PC-9 (cell line): ENCODE data around the gene COL25A1. TPM values are rescaled to one million over a fixed set of nuclear protein-coding genes. Genes with fewer than 3 reads are reported as not detected.
"Not testable (repeated sequence)": the region's sequence is repeated elsewhere in the genome, so short reads cannot be mapped to it uniquely, and the experiment has no call there.

Experiments
- BruUV-seq: library from RNA; stranded (reverse); fragments of 400-500 nt; replicated peaks from 2 replicates; lab custom pipeline; 2021; lab: Mats Ljungman, UMichigan
- CTCF ChIA-PET: fragments of 300-600 bp; sonication (Branson Sonifier 250); formaldehyde crosslinking; loops from one replicate; lab custom pipeline; 2022; ENCODE audit warnings: antibody characterized with exemption; lab: Charles Lee
- POLR2A ChIA-PET: fragments of 300-600 bp; sonication (Branson Sonifier 250); formaldehyde crosslinking; loops from one replicate; lab custom pipeline; 2022; ENCODE audit warnings: antibody characterized with exemption; ENCODE audit not compliant: unreplicated experiment; lab: Charles Lee
- DNase-seq, 2 experiments: peaks; one replicate each; pipeline versions ENCODE4 v3.0.0 to v3.0.0-alpha.2; 2015 to 2022; ENCODE audit warnings: mixed read lengths in 1 of 2
- H2AFZ ChIP-seq: fragments of 200-600 bp; sonication (generic); 2 replicates; pipeline ENCODE4 v1.8.1; 2017; ENCODE audit warnings: antibody characterized with exemption
- H3F3A ChIP-seq: fragments of 200-600 bp; sonication (generic); 2 replicates; pipeline ENCODE4 v1.8.1; 2017; ENCODE audit warnings: antibody characterized with exemption, mild to moderate bottlenecking, low read depth; ENCODE audit not compliant: insufficient read depth
- H3K27ac ChIP-seq: fragments of 200-600 bp; sonication (generic); 2 replicates; pipeline ENCODE4 v1.6.1; 2016; ENCODE audit warnings: mixed run types
- H3K27me3 ChIP-seq: fragments of 200-600 bp; sonication (generic); 2 replicates; pipeline ENCODE4 v1.6.1; 2016; ENCODE audit warnings: low read depth, mixed run types; ENCODE audit not compliant: insufficient read depth
- H3K36me3 ChIP-seq: fragments of 200-600 bp; sonication (generic); 2 replicates; pipeline ENCODE4 v1.6.1; 2016; ENCODE audit warnings: low read depth, mixed run types
- H3K4me1 ChIP-seq: fragments of 200-600 bp; sonication (generic); replicated peaks from 2 replicates; pipeline ENCODE4 v1.6.1; 2016; ENCODE audit warnings: mixed run types; ENCODE audit not compliant: insufficient read depth
- H3K4me2 ChIP-seq: fragments of 200-600 bp; sonication (generic); 2 replicates; pipeline ENCODE4 v1.6.1; 2017; ENCODE audit warnings: mixed run types
- H3K4me3 ChIP-seq: fragments of 200-600 bp; sonication (generic); 2 replicates; pipeline ENCODE4 v1.6.1; 2016; ENCODE audit warnings: mixed run types
- H3K79me2 ChIP-seq: fragments of 200-600 bp; sonication (generic); 2 replicates; pipeline ENCODE4 v1.6.1; 2017; ENCODE audit warnings: low read depth, mixed run types
- H3K9me2 ChIP-seq: fragments of 200-600 bp; sonication (generic); 2 replicates; pipeline ENCODE4 v1.8.1; 2017; ENCODE audit warnings: mild to moderate bottlenecking; ENCODE audit not compliant: insufficient read depth
- H3K9me3 ChIP-seq: fragments of 200-600 bp; sonication (generic); 2 replicates; pipeline ENCODE4 v1.8.1; 2016; ENCODE audit warnings: low read depth; ENCODE audit not compliant: insufficient read depth
- H4K20me1 ChIP-seq: fragments of 200-600 bp; sonication (generic); 2 replicates; pipeline ENCODE4 v1.8.1; 2017; ENCODE audit not compliant: insufficient read depth
- EZH2 ChIP-seq: fragments of 200-600 bp; sonication (generic); IDR thresholded peaks from 2 replicates; pipeline ENCODE4 v1.8.0; 2017; ENCODE audit warnings: antibody characterized with exemption, low read depth
- intact Hi-C: fragments of 100-400 bp; cut with micrococcal nuclease; formaldehyde crosslinking; loops from one replicate; pipeline ENCODE4 v1.10.0; 2022; ENCODE audit not compliant: unreplicated experiment
- total RNA-seq: library from RNA; stranded (reverse); gene quantifications from 2 replicates; pipeline ENCODE4 v1.2.3, GENCODE V29; 2021
- TF ChIP-seq, protein P1 (sequence below): fragments of 200-600 bp; sonication (generic); conservative IDR thresholded peaks from 2 replicates; pipeline ENCODE4 v1.6.1; 2017; ENCODE audit warnings: mixed run types, antibody characterized with exemption, mild to moderate bottlenecking, moderate library complexity

The COL25A1 gene
- total RNA-seq, 1 experiment from 2014 or later, result not detected

DNA sequence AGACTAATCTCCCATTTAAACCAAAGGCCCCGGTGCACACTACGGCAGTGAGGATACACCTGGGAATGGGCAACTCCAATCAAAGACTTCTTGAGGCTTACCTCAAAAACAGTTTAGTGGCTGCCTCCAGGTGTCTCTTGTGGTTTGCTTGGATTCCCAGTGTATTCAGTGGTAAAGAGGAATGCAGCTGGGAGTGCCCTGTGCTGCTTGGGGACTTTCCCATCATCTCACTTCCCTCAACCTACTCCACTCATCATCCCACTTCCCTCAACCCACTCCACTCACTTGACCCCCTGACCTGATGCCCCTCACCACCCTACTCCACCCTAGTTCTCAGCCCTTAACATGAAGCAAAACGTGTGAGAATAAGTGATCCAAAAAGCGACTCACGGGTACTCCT lies 362.3 kb downstream of the COL25A1 start:
- Histone ChIP-seq H3K36me3 (no peaks in the 10 kb centered on the region), H3K4me3 (no peak overlapping the region), H3K4me1 (no peaks in the 10 kb centered on the region), H4K20me1 (no peaks in the 10 kb centered on the region), H3K79me2 (no peaks in the 10 kb centered on the region), H3K27ac (no peak overlapping the region), H3K4me2 (no peak overlapping the region), H3K9me2 (no peaks in the 10 kb centered on the region), H3F3A (no peaks in the 10 kb centered on the region), H2AFZ (no peak overlapping the region), H3K9me3 (no peaks in the 10 kb centered on the region), H3K27me3 (no peaks in the 10 kb centered on the region)
- DNase-seq, result peak in 1 of 2 experiments; percentile 14
- intact Hi-C loops, result no loop called here
- TF ChIP-seq, protein P1, sequence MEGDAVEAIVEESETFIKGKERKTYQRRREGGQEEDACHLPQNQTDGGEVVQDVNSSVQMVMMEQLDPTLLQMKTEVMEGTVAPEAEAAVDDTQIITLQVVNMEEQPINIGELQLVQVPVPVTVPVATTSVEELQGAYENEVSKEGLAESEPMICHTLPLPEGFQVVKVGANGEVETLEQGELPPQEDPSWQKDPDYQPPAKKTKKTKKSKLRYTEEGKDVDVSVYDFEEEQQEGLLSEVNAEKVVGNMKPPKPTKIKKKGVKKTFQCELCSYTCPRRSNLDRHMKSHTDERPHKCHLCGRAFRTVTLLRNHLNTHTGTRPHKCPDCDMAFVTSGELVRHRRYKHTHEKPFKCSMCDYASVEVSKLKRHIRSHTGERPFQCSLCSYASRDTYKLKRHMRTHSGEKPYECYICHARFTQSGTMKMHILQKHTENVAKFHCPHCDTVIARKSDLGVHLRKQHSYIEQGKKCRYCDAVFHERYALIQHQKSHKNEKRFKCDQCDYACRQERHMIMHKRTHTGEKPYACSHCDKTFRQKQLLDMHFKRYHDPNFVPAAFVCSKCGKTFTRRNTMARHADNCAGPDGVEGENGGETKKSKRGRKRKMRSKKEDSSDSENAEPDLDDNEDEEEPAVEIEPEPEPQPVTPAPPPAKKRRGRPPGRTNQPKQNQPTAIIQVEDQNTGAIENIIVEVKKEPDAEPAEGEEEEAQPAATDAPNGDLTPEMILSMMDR, result no peak
- TF ChIP-seq EZH2, result no peak
- no TSS peak for BruUV-seq
- ChIA-PET POLR2A (no interaction called here), CTCF (no interaction called here)

DNA sequence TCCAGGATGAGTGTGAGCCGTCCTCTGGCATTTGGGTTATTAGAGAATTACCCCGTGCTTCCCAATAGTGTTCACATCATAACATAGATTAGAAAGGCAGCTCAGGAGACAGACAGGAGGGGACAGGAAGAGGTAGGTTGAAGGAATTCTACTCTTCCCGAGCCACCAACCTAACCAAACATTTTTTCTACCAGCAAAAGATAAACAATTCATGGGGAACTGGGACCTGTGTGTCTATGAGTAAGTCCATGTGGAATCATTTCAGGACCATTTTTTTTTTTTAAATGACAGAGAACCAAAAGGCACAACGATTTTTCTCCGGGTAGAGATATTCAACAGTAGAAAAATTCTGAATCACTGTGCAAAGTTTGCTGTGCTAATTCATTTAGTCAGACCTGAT lies 365.4 kb downstream of the COL25A1 start:
- Histone ChIP-seq H2AFZ (no peak overlapping the region), H3K27ac (no peak overlapping the region), H3K4me3 (no peak overlapping the region), H3K9me2 (no peaks in the 10 kb centered on the region), H3K36me3 (no peaks in the 10 kb centered on the region), H3K79me2 (no peaks in the 10 kb centered on the region), H3F3A (no peaks in the 10 kb centered on the region), H3K9me3 (no peaks in the 10 kb centered on the region), H4K20me1 (no peaks in the 10 kb centered on the region), H3K27me3 (no peaks in the 10 kb centered on the region), H3K4me1 (no peaks in the 10 kb centered on the region), H3K4me2 (no peak overlapping the region)
- ChIA-PET POLR2A (no interaction called here), CTCF (no interaction called here)
- no peak for DNase-seq
- BruUV-seq, result no TSS peak
- TF ChIP-seq EZH2, result no peak
- TF ChIP-seq, protein P1, result no peak
- intact Hi-C loops, result loop anchor here (10.0 kb wide), 1 partner anchor 92 kb away; no protein-coding TSS in a partner anchor

DNA sequence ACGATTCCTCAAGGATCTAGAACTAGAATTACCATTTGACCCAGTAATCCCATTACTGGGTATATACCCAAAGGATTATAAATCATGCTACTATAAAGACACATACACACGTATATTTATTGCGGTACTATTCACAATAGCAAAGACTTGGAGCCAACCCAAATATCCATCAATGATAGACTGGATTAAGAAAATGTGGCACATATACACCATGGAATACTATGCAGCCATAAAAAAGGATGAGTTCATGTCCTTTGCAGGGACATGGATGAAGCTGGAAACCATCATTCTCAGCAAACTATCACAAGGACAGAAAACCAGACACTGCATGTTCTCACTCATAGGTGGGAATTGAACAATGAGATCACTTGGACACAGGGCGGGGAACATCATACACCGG lies 368.5 kb downstream of the COL25A1 start:
- DNase-seq, BruUV-seq, H3F3A ChIP-seq, CTCF ChIA-PET, H3K9me3 ChIP-seq, H3K36me3 ChIP-seq, H3K27ac ChIP-seq, H3K27me3 ChIP-seq, H4K20me1 ChIP-seq, H3K4me1 ChIP-seq, H3K9me2 ChIP-seq, H3K4me3 ChIP-seq, POLR2A ChIA-PET, H2AFZ ChIP-seq, H3K4me2 ChIP-seq, H3K79me2 ChIP-seq: not testable (repeated sequence)
- intact Hi-C loops, result loop anchor here (10.0 kb wide), 1 partner anchor 89 kb away; no protein-coding TSS in a partner anchor

DNA sequence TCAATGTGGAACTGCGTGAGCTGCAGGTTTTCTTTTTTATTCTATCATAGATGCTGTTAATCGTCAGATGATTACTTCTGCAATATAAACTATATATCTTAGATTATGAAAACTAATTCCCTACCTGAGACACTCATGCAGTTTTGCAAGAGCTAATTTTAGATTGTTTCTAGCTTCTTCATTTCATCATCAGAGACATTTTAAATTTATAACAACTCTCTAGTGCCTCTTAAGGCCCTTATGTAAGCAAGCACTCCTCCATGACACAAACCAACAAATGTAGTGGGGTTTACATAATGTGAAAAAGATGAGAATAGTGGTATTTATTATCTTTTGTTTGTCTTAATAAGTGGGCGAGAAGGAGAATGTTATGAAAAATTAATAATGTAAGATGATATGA lies 369.4 kb downstream of the COL25A1 start:
- Histone ChIP-seq H3F3A (no peaks in the 10 kb centered on the region), H3K9me2 (no peaks in the 10 kb centered on the region), H3K79me2 (no peaks in the 10 kb centered on the region), H4K20me1 (no peaks in the 10 kb centered on the region), H3K36me3 (no peaks in the 10 kb centered on the region), H3K4me2 (no peak overlapping the region), H2AFZ (no peak overlapping the region), H3K9me3 (no peaks in the 10 kb centered on the region), H3K4me3 (no peak overlapping the region), H3K27ac (no peak overlapping the region), H3K4me1 (no peaks in the 10 kb centered on the region), H3K27me3 (no peaks in the 10 kb centered on the region)
- CTCF ChIA-PET, result no interaction called here
- TF ChIP-seq, protein P1, result no peak
- no peak for TF ChIP-seq EZH2
- intact Hi-C loops, result loop anchor here (10.0 kb wide), 1 partner anchor 88 kb away; no protein-coding TSS in a partner anchor
- no peak for DNase-seq
- BruUV-seq, result no TSS peak
- POLR2A ChIA-PET, result no interaction called here
